Activated CD4-positive, alpha-beta T cell treated with anti-CD3 and anti-CD28 coated beads, Interleukin-2, amount 50 U/mL, for 1 hour (primary cell): ENCODE results near the gene SMIM31.

Experiments
- DNase-seq: peaks from one replicate; pipeline ENCODE4 v3.0.0-alpha.2; 2020

The SMIM31 gene

GRCh38 chr4:164789047-164789446, 35.1 kb downstream of the SMIM31 start:
- DNase-seq, result no peak

DNA sequence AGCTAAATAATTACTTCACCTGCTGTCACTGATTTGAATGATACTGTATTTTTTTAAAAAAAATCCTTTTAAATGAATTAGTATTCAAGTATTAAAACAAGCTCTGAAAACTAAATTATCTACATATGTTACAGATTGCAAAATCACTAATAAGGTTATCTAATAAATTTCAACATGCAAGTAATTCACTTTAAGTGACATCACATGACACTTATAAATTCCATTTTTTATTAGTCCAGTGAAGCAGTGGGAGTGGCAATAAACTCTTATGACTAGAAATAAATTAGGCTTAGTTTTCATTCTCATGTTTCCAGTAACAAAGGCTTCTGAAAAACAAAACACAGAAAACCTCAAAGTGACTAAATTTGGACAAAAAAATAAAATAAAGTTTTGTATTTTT, 36.3 kb downstream of the SMIM31 start:
- no peak for DNase-seq

DNA sequence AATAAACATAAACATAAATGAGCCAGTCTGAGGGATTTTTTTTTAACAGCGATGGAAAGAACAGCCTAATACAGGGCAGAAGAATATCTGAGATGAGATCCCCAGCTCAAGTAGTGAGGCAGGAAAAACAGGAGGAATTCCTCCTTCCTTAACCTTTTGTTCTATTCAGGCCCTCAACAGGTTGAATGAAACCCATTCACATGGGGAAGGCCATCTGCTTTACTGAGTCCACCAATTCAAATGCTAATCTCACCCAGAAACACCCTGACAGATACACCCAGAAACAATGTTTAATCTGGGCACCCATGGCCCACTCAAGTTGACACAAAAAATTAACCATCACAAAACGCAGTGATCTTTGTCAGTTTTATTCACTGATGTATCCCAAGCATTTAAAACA, 45.5 kb downstream of the SMIM31 start:
- DNase-seq, result no peak

GRCh38 chr4:164800786-164801185, 46.9 kb downstream of the SMIM31 start:
- DNase-seq, result no peak

GRCh38 chr4:164802301-164802901, 48.5 kb downstream of the SMIM31 start:
- no peak for DNase-seq

DNA sequence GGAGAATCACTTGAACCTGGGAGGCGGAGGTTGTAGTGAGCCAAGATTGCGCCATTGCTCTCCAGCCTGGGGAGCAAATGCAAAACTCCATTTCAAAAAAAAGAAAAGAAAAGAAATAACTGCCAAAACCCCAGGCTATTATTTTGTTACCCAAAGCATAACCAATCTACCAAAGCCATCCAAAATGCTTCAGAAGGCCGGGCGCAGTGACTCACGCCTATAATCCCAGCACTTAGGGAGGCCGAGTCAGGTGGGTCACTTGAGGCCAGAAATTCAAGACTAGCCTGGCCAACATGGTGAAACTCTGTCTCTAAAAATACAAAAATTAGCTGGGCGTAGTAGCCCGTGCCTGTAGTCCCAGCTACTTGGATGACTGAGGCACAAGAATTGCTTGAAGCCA, 49.8 kb downstream of the SMIM31 start:
- DNase-seq, result no peak

- DNase-seq, result no peak
These were observed 53.7 kb downstream of the SMIM31 start for GRCh38 chr4:164807611-164808010.

DNA sequence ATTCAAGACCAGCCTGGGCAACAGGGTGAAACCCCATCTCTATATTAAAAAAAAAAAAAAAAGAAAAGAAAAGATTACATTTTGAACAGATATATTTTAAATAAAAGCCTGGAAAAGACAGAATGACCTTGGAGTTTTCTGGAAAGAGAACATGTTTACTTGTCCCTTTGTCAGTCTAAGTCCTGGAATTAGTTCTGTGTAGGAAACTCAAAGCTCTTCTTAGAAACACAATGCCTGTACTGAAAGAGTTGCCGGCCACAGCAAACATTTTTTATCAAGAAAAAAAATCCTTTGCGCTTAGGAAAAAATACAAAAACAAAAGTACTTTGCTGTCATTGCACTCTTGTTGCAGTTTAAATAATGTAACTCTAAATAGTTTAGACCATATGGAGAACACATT, 59.6 kb downstream of the SMIM31 start:
- DNase-seq, result no peak

DNA sequence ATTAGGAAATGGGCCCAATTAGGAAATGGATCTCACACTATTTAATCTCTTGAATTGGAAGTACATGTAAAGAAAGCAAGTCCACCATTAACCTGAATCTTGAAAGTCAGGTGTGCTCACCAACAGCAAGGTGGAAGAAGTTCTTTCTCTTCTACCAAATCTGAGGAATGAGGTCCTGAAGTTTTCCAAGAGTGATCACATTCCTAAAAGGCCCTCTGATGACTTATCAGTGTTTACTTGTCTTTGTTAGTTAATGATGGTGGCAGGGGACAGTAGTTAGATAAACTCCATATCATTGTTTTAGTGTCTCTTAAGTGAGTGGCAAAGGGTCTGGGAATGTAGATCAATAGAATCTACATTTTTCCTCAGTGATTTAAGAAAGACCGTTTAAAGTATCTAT, 61.8 kb downstream of the SMIM31 start:
- no peak for DNase-seq

DNA sequence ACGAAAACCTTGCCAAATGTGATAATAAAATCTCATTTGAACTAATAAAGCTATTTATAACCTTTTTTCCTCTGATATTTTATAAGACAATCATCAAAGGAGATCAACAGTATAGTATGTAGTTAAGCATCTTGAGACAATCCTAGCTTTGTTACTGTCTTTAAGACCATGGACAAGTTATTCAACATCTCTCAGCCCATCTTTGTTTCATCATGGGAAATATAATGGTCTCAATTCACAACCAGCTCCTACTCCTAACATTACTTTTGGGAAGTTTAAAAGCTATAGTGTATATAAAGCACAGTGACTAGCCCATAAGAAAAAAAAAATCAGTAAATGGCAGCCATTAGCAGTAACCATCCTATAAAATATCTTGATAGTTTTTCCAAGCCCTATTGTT, 65.4 kb downstream of the SMIM31 start:
- no peak for DNase-seq

GRCh38 chr4:164821711-164822110, 67.8 kb downstream of the SMIM31 start:
- DNase-seq, result no peak

DNA sequence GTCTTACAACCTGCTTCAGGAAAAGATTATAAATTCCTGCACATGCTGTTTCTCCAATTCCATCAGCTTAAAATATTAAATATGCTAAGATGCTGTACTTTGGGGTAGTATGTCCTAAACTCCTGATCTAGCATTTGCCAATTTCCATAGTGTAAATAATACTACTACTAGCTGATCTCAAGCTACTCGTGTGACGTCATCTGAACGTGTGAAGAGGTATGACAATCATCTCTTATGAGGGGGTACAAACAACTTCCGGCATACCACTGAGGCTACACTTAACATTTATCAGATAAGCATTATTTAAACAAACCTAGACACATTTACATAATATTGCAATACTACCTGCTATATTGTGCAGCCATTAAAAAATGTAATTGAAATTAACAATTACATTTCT, 70.7 kb downstream of the SMIM31 start:
- no peak for DNase-seq

DNA sequence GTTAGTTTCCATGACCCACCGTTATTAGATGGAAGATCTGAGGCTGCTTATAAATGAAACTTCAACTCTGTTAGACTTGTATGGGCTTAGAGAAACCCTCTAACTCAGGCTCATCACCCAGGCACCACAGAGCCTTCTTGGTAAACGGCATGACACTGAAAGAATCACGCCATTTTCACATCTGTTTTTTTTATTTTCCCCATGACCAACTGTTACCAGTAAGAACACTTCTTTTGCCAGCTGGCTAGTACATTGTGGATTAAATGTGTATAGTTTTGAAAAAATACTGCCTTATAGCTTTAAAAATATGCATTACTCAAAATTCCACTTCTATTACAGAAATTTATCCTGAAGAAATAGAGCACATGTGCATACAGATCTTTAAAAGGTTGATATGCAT, 75.0 kb downstream of the SMIM31 start:
- no peak for DNase-seq

DNA sequence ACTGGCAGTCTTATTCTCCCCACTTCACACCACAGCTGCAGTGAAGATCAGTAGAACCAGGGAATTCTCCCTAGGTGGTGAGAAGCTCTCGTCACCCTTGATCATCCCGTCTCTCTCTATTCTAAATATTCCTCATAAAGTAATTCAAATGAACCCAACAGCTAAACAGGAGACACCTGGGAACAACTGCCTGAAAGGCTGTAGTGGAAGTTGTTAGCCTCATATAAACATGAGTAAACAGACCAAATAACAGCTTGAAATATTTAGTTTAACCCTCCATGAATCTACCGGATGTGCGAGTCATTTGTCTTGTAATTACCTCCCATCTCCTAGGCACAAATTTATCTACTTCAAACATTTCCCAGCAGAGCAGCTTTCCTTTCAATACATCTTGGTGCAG, 92.6 kb downstream of the SMIM31 start:
- DNase-seq, result no peak

- DNase-seq, result no peak
These were observed 93.1 kb downstream of the SMIM31 start for GRCh38 chr4:164847016-164847415.

DNA sequence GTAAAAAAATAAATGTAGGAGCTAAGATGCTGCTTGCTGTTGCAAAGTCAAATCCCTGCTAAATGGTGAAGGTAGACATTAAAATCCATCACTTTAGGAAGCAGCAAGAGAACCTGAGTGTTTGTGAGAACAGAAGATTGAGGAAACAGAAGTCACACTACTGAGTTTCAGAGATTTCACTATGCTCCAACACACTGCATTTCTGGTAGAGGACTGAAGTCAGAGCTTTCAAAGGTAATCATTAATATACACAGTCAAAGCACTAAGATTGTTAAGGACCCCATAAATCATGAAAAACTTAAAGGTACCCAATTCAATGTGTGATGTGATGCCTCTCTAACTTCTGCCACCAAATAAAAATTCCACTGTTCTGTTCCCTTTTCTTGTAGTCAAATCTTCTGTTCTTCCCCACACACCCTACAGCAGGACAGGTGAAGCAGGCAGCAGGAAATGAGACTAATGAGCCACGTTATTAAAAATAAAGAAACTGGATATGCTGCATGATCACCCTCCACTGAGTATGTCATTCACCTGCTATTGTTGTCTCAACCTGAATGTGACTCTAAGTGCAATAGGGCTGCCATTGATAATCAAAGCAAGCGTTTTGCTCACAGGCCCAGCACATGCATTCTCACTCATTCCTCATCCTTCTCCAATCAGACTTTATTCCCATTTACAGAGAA, 94.2 kb downstream of the SMIM31 start:
- no peak for DNase-seq
